DOHH2 (cell line): ENCODE measurements around the gene TGFBR3.

Source experiments
- EZH2phosphoT487 ChIP-seq: fragments of 200-600 bp; sonication (generic); IDR thresholded peaks from 2 replicates; pipeline ENCODE4 v1.6.1; 2017; ENCODE audit warnings: borderline replicate concordance, mild to moderate bottlenecking, antibody characterized with exemption, low read length, moderate library complexity, mixed read lengths
- TF ChIP-seq, protein P1 (sequence below): fragments of 200-600 bp; sonication (generic); IDR thresholded peaks from one replicate; pipeline ENCODE4 v1.5.1; 2014; ENCODE audit warnings: antibody characterized with exemption, mild to moderate bottlenecking, low read depth, low read length; ENCODE audit not compliant: poor library complexity, severe bottlenecking

DNA sequence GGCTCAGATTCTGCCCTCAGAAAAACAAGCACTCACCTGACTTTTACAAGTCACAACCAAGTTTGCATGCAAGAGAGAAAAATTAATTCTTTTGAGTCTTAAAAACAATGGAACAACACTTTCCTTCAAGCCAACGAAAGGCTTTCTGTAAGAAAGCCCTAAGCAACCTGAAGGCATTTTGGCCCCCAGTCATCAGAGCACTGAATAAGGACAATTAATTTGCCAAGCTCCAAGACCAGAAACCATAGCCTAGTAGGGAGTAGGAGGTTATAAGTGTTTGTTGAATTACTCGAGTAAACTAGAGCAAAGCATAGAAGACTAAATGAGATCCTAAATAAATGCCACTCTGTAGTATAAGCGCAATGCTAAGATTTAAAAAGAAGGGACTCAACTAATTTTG lies 4.7 kb downstream of the TGFBR3 start:
- TF ChIP-seq EZH2phosphoT487 = no peak
- TF ChIP-seq, protein P1, sequence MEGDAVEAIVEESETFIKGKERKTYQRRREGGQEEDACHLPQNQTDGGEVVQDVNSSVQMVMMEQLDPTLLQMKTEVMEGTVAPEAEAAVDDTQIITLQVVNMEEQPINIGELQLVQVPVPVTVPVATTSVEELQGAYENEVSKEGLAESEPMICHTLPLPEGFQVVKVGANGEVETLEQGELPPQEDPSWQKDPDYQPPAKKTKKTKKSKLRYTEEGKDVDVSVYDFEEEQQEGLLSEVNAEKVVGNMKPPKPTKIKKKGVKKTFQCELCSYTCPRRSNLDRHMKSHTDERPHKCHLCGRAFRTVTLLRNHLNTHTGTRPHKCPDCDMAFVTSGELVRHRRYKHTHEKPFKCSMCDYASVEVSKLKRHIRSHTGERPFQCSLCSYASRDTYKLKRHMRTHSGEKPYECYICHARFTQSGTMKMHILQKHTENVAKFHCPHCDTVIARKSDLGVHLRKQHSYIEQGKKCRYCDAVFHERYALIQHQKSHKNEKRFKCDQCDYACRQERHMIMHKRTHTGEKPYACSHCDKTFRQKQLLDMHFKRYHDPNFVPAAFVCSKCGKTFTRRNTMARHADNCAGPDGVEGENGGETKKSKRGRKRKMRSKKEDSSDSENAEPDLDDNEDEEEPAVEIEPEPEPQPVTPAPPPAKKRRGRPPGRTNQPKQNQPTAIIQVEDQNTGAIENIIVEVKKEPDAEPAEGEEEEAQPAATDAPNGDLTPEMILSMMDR = no peak
